Astrocyte (in vitro differentiated cells and primary cell): ENCODE measurements around the gene NKIRAS1.

Source experiments
- EZH2 ChIP-seq: IDR thresholded peaks from 2 replicates; pipeline ENCODE4 v1.6.1; 2012; ENCODE audit warnings: mild to moderate bottlenecking, low read length, inconsistent platforms; ENCODE audit not compliant: insufficient read depth
- TF ChIP-seq, protein P1 (sequence below): IDR thresholded peaks from 2 replicates; pipeline ENCODE4 v1.5.1; 2011; ENCODE audit warnings: low read depth, mild to moderate bottlenecking, inconsistent platforms, low read length, moderate library complexity; ENCODE audit not compliant: insufficient read depth

- TF ChIP-seq, protein P1, sequence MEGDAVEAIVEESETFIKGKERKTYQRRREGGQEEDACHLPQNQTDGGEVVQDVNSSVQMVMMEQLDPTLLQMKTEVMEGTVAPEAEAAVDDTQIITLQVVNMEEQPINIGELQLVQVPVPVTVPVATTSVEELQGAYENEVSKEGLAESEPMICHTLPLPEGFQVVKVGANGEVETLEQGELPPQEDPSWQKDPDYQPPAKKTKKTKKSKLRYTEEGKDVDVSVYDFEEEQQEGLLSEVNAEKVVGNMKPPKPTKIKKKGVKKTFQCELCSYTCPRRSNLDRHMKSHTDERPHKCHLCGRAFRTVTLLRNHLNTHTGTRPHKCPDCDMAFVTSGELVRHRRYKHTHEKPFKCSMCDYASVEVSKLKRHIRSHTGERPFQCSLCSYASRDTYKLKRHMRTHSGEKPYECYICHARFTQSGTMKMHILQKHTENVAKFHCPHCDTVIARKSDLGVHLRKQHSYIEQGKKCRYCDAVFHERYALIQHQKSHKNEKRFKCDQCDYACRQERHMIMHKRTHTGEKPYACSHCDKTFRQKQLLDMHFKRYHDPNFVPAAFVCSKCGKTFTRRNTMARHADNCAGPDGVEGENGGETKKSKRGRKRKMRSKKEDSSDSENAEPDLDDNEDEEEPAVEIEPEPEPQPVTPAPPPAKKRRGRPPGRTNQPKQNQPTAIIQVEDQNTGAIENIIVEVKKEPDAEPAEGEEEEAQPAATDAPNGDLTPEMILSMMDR = no peak
- TF ChIP-seq EZH2 = no peak
These were observed 7.0 kb upstream of the NKIRAS1 start for GRCh38 chr3:23923786-23924185.
